HepG2 (cell line): ENCODE measurements around the gene BRPF1. TPM values are rescaled to one million over a fixed set of nuclear protein-coding genes. Genes with fewer than 3 reads are reported as not detected.

Source experiments
- ATAC-seq: fragments of 200-7000 bp; cut with Tn5 transposase; 3 replicates; pipeline ENCODE4 v1.9.1; 2020; ENCODE audit warnings: mild to moderate bottlenecking, moderate library complexity
- BruUV-seq: library from RNA; stranded (reverse); fragments of 400-500 nt; replicated peaks from 2 replicates; lab custom pipeline; 2021; lab: Mats Ljungman, UMichigan
- CTCF ChIA-PET: fragments of 300-600 bp; formaldehyde crosslinking; extraction: SDS; loops from one replicate; lab custom pipeline; 2021; ENCODE audit warnings: low total read pairs, inconsistent platforms, low intra/inter-chr PET ratio; lab: Yijun Ruan, JAX
- POLR2A ChIA-PET: fragments of 350-600 bp; sonication (Branson Sonifier 250); formaldehyde crosslinking; loops from one replicate; lab custom pipeline; 2020; ENCODE audit warnings: antibody characterized with exemption, inconsistent platforms; lab: Yijun Ruan, JAX
- DNase-seq: peaks from one replicate; pipeline ENCODE4 v3.0.0-alpha.2; 2015; ENCODE audit warnings: low spot score
- FAIRE-seq: peaks from 3 replicates; lab custom pipeline; 2011; peaks lifted over from hg19 to GRCh38; lab: Jason Lieb, UNC
- H2AFZ ChIP-seq: one replicate; pipeline ENCODE4 v1.6.1; 2011; ENCODE audit warnings: low read length, inconsistent platforms
- H3K27ac ChIP-seq: fragments of 300-600 bp; 3 replicates; pipeline ENCODE4 v1.8.0; 2011; ENCODE audit warnings: mixed run types, mild to moderate bottlenecking, mixed read lengths, low read length, inconsistent platforms; ENCODE audit not compliant: insufficient read depth; ENCODE audit errors: extremely low read length
- H3K27me3 ChIP-seq, 2 experiments: fragments of 200-600 bp in 1 of 2; 2 replicates in 1 of 2; 3 replicates in 1 of 2; pipeline versions ENCODE4 v1.6.0 to v1.8.0; 2011; ENCODE audit warnings: low read length in 2 of 2, mild to moderate bottlenecking in 2 of 2, moderate library complexity in 2 of 2, inconsistent platforms in 1 of 2; ENCODE audit not compliant: insufficient read depth in 2 of 2, control insufficient read depth in 1 of 2
- H3K36me3 ChIP-seq, 2 experiments: fragments of 200-600 bp in 1 of 2; replicated peaks in 1 of 2; 2 replicates in 1 of 2; 3 replicates in 1 of 2; pipeline versions ENCODE4 v1.5.1 to v1.8.0; 2011; ENCODE audit warnings: low read length in 2 of 2, inconsistent platforms in 1 of 2; ENCODE audit not compliant: insufficient read depth in 2 of 2, control insufficient read depth in 1 of 2
- H3K4me1 ChIP-seq: 2 replicates; pipeline ENCODE4 v1.5.1; 2012; ENCODE audit warnings: low read length, inconsistent platforms; ENCODE audit not compliant: insufficient read depth
- H3K4me2 ChIP-seq: 2 replicates; pipeline ENCODE4 v1.6.0; 2011; ENCODE audit warnings: low read depth, low read length, inconsistent platforms
- H3K4me3 ChIP-seq, 3 experiments: fragments of 200-600 bp in 1 of 3; sonication (generic), shearing (Covaris generic) in 1 of 3; replicated peaks in 1 of 3; 2 replicates each; pipeline ENCODE4 v1.5.1; 2011 to 2016; ENCODE audit warnings: low read length in 3 of 3, inconsistent platforms in 2 of 3, low read depth in 2 of 3, mild to moderate bottlenecking in 2 of 3, control low read depth in 1 of 3, mixed read lengths in 1 of 3; ENCODE audit not compliant: insufficient read depth in 1 of 3
- H3K79me2 ChIP-seq: one replicate; pipeline ENCODE4 v1.6.1; 2011; ENCODE audit warnings: low read length, inconsistent platforms; ENCODE audit not compliant: insufficient read depth
- H3K9ac ChIP-seq: 2 replicates; pipeline ENCODE4 v1.6.0; 2011; ENCODE audit warnings: mild to moderate bottlenecking, low read depth, low read length, inconsistent platforms; ENCODE audit not compliant: insufficient read depth
- H3K9me3 ChIP-seq: 2 replicates; pipeline ENCODE4 v1.5.1; 2012; ENCODE audit warnings: mild to moderate bottlenecking, low read length
- H4K20me1 ChIP-seq: 2 replicates; pipeline ENCODE4 v1.6.0; 2011; ENCODE audit warnings: inconsistent platforms, mild to moderate bottlenecking, low read length, moderate library complexity; ENCODE audit not compliant: insufficient read depth
- AGO2 ChIP-seq: fragments of 200-400 bp; formaldehyde crosslinking; optimal IDR thresholded peaks from 2 replicates; pipeline ENCODE3; 2017; ENCODE audit warnings: mild to moderate bottlenecking, low read depth, low read length, moderate library complexity
- BRD4 ChIP-seq: sonication (generic); formaldehyde crosslinking; IDR thresholded peaks from 2 replicates; pipeline ENCODE4 v1.4.0; 2020; ENCODE audit warnings: missing genetic modification reagents
- CENPX ChIP-seq: sonication (generic); formaldehyde crosslinking; IDR thresholded peaks from 2 replicates; pipeline ENCODE4 v1.9.0; 2021; ENCODE audit warnings: mild to moderate bottlenecking, missing genetic modification reagents, moderate library complexity
- KLF6 ChIP-seq: IDR thresholded peaks from 2 replicates; pipeline ENCODE4 v1.8.0; 2016; ENCODE audit warnings: missing biosample characterization, missing genetic modification reagents
- RBM39 ChIP-seq: fragments of 200-400 bp; formaldehyde crosslinking; IDR thresholded peaks from one replicate; pipeline ENCODE4 v1.6.1; 2018; ENCODE audit warnings: antibody characterized with exemption, mild to moderate bottlenecking, low read depth, low read length; ENCODE audit not compliant: poor library complexity, severe bottlenecking
- RFX5 ChIP-seq: IDR thresholded peaks from 2 replicates; pipeline ENCODE4 v1.6.1; 2011; ENCODE audit warnings: low read depth, low read length, improper control_type of control experiment
- SKIL ChIP-seq: sonication (generic); formaldehyde crosslinking; IDR thresholded peaks from 2 replicates; pipeline ENCODE4 v1.8.0; 2022; ENCODE audit warnings: missing genetic modification reagents, mild to moderate bottlenecking, moderate library complexity, borderline replicate concordance
- SMAD1 ChIP-seq: sonication (generic); formaldehyde crosslinking; IDR thresholded peaks from 2 replicates; pipeline ENCODE4 v1.4.0; 2020; ENCODE audit warnings: missing genetic modification reagents, low read depth, mild to moderate bottlenecking, borderline replicate concordance
- ZBTB2 ChIP-seq: sonication (generic); formaldehyde crosslinking; IDR thresholded peaks from 2 replicates; pipeline ENCODE4 v1.8.0; 2022; ENCODE audit warnings: low read depth, missing genetic modification reagents
- ZBTB49 ChIP-seq: sonication (generic); formaldehyde crosslinking; IDR thresholded peaks from 2 replicates; pipeline ENCODE4 v1.4.0; 2020; ENCODE audit warnings: missing genetic modification reagents, borderline replicate concordance
- ZFAT ChIP-seq: sonication (generic); formaldehyde crosslinking; conservative IDR thresholded peaks from 2 replicates; pipeline ENCODE4 v1.8.1; 2023; ENCODE audit warnings: missing genetic modification reagents, inconsistent platforms
- ZFX ChIP-seq: sonication (generic); formaldehyde crosslinking; IDR thresholded peaks from 2 replicates; pipeline ENCODE4 v1.4.0; 2020; ENCODE audit warnings: mild to moderate bottlenecking, low read depth, missing genetic modification reagents, moderate library complexity
- ZKSCAN1 ChIP-seq: fragments of 150-350 bp; IDR thresholded peaks from 2 replicates; pipeline ENCODE4 v1.6.1; 2014; ENCODE audit warnings: low read length
- ZNF180 ChIP-seq: sonication (generic); formaldehyde crosslinking; IDR thresholded peaks from 2 replicates; pipeline ENCODE4 v1.4.0; 2020; ENCODE audit warnings: low read depth, missing genetic modification reagents, borderline replicate concordance
- ZNF207 ChIP-seq: fragments of 450-650 bp; IDR thresholded peaks from 2 replicates; pipeline ENCODE4 v1.6.1; 2016; ENCODE audit warnings: antibody characterized with exemption, borderline replicate concordance
- ZNF331 ChIP-seq: sonication (generic); formaldehyde crosslinking; IDR thresholded peaks from 2 replicates; pipeline ENCODE4 v1.4.0; 2020; ENCODE audit warnings: missing genetic modification reagents
- ZNF841 ChIP-seq: sonication (generic); formaldehyde crosslinking; IDR thresholded peaks from 2 replicates; pipeline ENCODE4 v1.8.1; 2023; ENCODE audit warnings: missing genetic modification reagents, borderline replicate concordance
- WGBS: methylation state at CpG from one replicate; pipeline ENCODE4 v1.1.6; 2017; ENCODE audit warnings: low lambda C conversion rate; 5-methylcytosine and 5-hydroxymethylcytosine counted together
- in situ Hi-C: cut with HindIII; loops from 2 replicates; pipeline ENCODE4 v1.10.0; 2017; ENCODE audit warnings: low pct_unique_long_range_greater_than_20kb; ENCODE audit not compliant: extremely low pct_ligation_motif_present
- intact Hi-C: fragments of 100-400 bp; cut with micrococcal nuclease; formaldehyde crosslinking; loops from one replicate; pipeline ENCODE4 v1.10.0; 2022; ENCODE audit not compliant: unreplicated experiment
- polyA plus RNA-seq, 8 experiments: library from polyadenylated mRNA; depleted of rRNA in 3 of 8; stranded (reverse) in 7 of 8; unstranded in 1 of 8; fragments of >200 nt; fragmentation: Illumina TruSeq in 4 of 8; extraction: Trizol in 4 of 8; gene quantifications; 2 replicates each; pipeline versions ENCODE4 v1.2.1 to v1.2.3, GENCODE V29; 2011 to 2016; ENCODE audit warnings: low read depth in 4 of 8, missing spikeins in 1 of 8, mixed read lengths in 1 of 8; ENCODE audit not compliant: insufficient read depth in 1 of 8
- total RNA-seq, 5 experiments: library from RNA; depleted of rRNA; stranded (reverse); fragments of >200 nt; fragmentation: Illumina TruSeq; extraction: Trizol; gene quantifications; 2 replicates each; pipeline ENCODE4 v1.2.3, GENCODE V29; 2016; ENCODE audit warnings: low read depth in 1 of 5
- TF ChIP-seq, protein P1 (sequence below): sonication (generic); formaldehyde crosslinking; IDR thresholded peaks from 2 replicates; pipeline ENCODE4 v1.5.0; 2020; ENCODE audit warnings: missing genetic modification reagents

BRPF1 gene
- total and polyA plus RNA-seq, 2 of the 13 experiments (the other 11 are each of a cell fraction or from before 2014, with no cell fraction given), result 7.3 to 10.0 TPM

DNA sequence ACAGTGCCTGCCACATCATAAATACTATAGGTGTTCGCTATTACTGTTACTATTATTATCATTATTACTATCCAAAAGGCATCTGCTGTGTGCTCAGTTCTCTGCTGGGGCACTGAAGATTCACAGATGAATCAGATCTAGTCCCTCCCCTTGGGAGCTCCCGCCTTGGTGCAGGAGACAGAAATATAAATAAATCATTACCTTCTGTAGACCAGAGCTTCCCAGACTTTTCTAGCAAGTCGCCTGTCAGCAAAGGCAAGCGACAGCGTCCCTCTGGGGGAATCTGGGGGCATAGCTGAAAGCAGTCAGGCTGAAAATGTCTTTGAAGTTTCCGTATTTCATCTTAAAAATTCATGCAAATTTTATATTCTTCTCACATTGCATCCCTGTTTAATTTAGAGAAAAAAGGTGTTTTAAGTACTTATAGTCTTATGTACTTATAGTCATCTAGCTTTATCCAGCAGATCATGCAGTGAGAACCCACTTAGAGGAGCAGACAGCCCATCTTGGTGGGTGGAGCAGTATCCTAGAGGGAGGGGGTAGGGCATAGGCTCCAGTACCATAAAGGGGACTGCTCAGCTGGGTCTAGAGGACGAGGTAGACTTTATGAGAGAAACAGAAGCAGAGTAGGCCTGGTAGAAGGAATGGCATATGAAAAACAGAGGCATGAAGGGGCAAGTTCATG lies 10.4 kb upstream of the BRPF1 start:
- ATAC-seq (no peak; the same call in 2 of the 3 replicates), DNase-seq (no peak), FAIRE-seq (no peak)
- H3K9ac ChIP-seq, result no peak overlapping the region
- ChIA-PET POLR2A (no interaction called here), CTCF (no interaction called here)
- H3K27ac ChIP-seq, result no peak overlapping the region
- H2AFZ ChIP-seq, result no peak overlapping the region
- intact Hi-C loops (no loop called here), in situ Hi-C loops (no loop called here)
- no peak overlapping the region for H3K4me2 ChIP-seq
- peaks cover 0 to 19% of the 10 kb centered on the region in 2 experiments; a peak in 2 of 5 replicates for H3K27me3 ChIP-seq
- no peaks in the 10 kb centered on the region for H3K79me2 ChIP-seq
- no peaks in the 10 kb centered on the region for H3K9me3 ChIP-seq
- H3K4me3 ChIP-seq, result no peak overlapping the region
- H3K4me1 ChIP-seq, result peaks cover 1% of the 10 kb centered on the region; the same call in 1 of the 2 replicates
- no TSS peak for BruUV-seq
- 12% methylated on average over 7 of the region's 7 CpGs for WGBS
- H3K36me3 ChIP-seq, result no peaks in the 10 kb centered on the region
- no peaks in the 10 kb centered on the region for H4K20me1 ChIP-seq
- TF ChIP-seq CENPX (no peak), RBM39 (no peak), ZFX (CRISPR knock-in tag) (no peak), BRD4 (no peak), ZNF841 (CRISPR knock-in tag) (no peak), ZNF180 (no peak), SKIL (no peak), RFX5 (no peak), KLF6 (CRISPR knock-in tag) (no peak), ZFAT (CRISPR knock-in tag) (no peak), ZNF331 (CRISPR knock-in tag) (no peak), ZBTB2 (no peak), AGO2 (no peak), SMAD1 (CRISPR knock-in tag) (no peak), ZBTB49 (CRISPR knock-in tag) (no peak), ZNF207 (no peak), ZKSCAN1 (no peak)
- TF ChIP-seq, protein P1, sequence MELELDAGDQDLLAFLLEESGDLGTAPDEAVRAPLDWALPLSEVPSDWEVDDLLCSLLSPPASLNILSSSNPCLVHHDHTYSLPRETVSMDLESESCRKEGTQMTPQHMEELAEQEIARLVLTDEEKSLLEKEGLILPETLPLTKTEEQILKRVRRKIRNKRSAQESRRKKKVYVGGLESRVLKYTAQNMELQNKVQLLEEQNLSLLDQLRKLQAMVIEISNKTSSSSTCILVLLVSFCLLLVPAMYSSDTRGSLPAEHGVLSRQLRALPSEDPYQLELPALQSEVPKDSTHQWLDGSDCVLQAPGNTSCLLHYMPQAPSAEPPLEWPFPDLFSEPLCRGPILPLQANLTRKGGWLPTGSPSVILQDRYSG (CRISPR knock-in tag), result no peak
